T47D (cell line): Measurements from ENCODE around the gene KCNT1.

Experiments
- DNase-seq, 2 experiments: peaks; one replicate each; pipeline versions ENCODE4 v3.0.0 to v3.0.0-alpha.2; 2011 to 2012; ENCODE audit warnings: low read depth in 1 of 2, low spot score in 1 of 2
- JUND ChIP-seq: IDR thresholded peaks from 2 replicates; pipeline ENCODE4 v1.6.1; 2012; ENCODE audit warnings: low read depth
- in situ Hi-C: cut with HindIII; loops from 2 replicates; pipeline ENCODE4 v1.10.0; 2016; ENCODE audit warnings: low sequenced_read_pairs, low pct_unique_long_range_greater_than_20kb

The KCNT1 gene

GRCh38 chr9:135810806-135811575 is 109.0 kb downstream of the KCNT1 start:
- no peak for DNase-seq
- TF ChIP-seq JUND = no peak

GRCh38 chr9:135811801-135812200 is 109.8 kb downstream of the KCNT1 start:
- DNase-seq = no peak
- in situ Hi-C loops = no loop called here
- TF ChIP-seq JUND = no peak

More at GRCh38 chr9:135810806-135811575, 109.0 kb downstream of the KCNT1 start:
- in situ Hi-C loops = no loop called here

- no peak for TF ChIP-seq JUND
- in situ Hi-C loops = no loop called here
- DNase-seq = no peak
Observed at GRCh38 chr9:135812961-135813360, 111.0 kb downstream of the KCNT1 start.

- no peak for TF ChIP-seq JUND
- in situ Hi-C loops = no loop called here
- no peak for DNase-seq
Observed at GRCh38 chr9:135813671-135814290, 111.8 kb downstream of the KCNT1 start.

- in situ Hi-C loops = no loop called here
Observed at GRCh38 chr9:135814421-135815095, 112.6 kb downstream of the KCNT1 start.

GRCh38 chr9:135815413-135815812 is 113.4 kb downstream of the KCNT1 start:
- TF ChIP-seq JUND = no peak
- no peak for DNase-seq
- in situ Hi-C loops = no loop called here

More at GRCh38 chr9:135814421-135815095, 112.6 kb downstream of the KCNT1 start:
- DNase-seq = no peak
- TF ChIP-seq JUND = no peak

- no peak for TF ChIP-seq JUND
- in situ Hi-C loops = no loop called here
- no peak for DNase-seq
Observed at GRCh38 chr9:135815830-135816650, 114.1 kb downstream of the KCNT1 start.

- TF ChIP-seq JUND = no peak
- DNase-seq = no peak
- in situ Hi-C loops = no loop called here
Observed at GRCh38 chr9:135816651-135816970, 114.6 kb downstream of the KCNT1 start.

GRCh38 chr9:135817951-135818717 is 116.1 kb downstream of the KCNT1 start:
- TF ChIP-seq JUND = no peak
- in situ Hi-C loops = no loop called here
- DNase-seq = no peak

- TF ChIP-seq JUND = no peak
- in situ Hi-C loops = no loop called here
Observed at GRCh38 chr9:135818718-135819475, 116.9 kb downstream of the KCNT1 start.

GRCh38 chr9:135819905-135820304 is 117.9 kb downstream of the KCNT1 start:
- in situ Hi-C loops = no loop called here
- no peak for TF ChIP-seq JUND
- DNase-seq = no peak

More at GRCh38 chr9:135818718-135819475, 116.9 kb downstream of the KCNT1 start:
- DNase-seq = no peak

GRCh38 chr9:135820661-135821060 is 118.7 kb downstream of the KCNT1 start:
- no peak for TF ChIP-seq JUND
- DNase-seq = no peak
- in situ Hi-C loops = no loop called here
